GM18505 (cell line): ENCODE measurements around the gene ARHGAP45.

Source experiments
- ATAC-seq: cut with Tn5 transposase; IDR thresholded peaks from one replicate; pipeline ENCODE4 v1.9.1; 2021; ENCODE audit not compliant: unreplicated experiment
- POLR2A ChIP-seq: IDR thresholded peaks from 4 replicates; pipeline ENCODE4 v1.6.1; 2011; ENCODE audit warnings: borderline replicate concordance; ENCODE audit not compliant: insufficient read depth, insufficient read length; ENCODE audit errors: extremely low read depth

ARHGAP45 gene

DNA sequence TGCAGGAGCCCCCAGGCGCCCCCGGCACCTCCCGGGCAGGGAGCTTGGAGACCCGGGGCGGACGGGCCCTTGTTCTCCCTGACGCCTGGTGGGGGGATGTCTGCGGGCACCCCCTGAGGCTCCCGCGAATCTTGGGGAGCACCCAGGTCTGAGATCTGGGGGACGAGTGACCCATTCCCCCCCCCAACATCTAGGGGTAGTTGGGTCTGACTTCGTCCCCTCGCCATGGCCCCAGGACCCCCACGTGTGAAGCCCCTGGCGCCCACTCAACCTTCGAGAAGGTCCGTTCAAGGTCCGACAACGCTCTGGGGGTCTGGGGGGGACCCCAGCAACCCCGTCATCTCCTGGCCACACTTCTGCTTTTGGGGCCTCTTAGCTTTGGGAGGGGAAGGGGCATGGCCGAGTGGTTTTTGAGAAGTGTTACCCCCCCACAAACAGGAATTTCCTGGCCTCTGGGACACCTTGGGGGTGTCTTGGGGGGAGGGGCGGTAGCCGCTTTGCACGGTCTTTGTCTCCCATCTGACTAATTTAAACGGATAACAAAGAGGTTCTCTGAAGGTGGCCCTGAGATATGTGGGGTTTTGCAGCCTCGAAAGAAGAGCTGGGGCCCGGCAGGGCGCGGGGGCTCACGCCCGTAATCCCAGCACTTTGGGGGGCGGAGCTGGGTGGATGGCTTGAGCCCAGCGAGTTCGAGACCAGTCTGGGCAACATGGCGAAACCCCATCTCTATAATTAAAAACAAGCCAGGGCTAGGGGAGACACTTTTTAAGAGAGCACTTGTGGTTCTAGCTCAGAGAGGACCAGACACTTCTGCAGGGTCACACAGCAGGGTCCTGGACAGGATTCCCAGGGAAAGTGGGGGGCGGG lies 40.0 kb upstream of the ARHGAP45 start:
- TF ChIP-seq POLR2A, result no peak
- peak; percentile 34 for ATAC-seq

GRCh38 chr19:1027650-1028061 lies 39.3 kb upstream of the ARHGAP45 start:
- TF ChIP-seq POLR2A, result no peak
- no peak for ATAC-seq

DNA sequence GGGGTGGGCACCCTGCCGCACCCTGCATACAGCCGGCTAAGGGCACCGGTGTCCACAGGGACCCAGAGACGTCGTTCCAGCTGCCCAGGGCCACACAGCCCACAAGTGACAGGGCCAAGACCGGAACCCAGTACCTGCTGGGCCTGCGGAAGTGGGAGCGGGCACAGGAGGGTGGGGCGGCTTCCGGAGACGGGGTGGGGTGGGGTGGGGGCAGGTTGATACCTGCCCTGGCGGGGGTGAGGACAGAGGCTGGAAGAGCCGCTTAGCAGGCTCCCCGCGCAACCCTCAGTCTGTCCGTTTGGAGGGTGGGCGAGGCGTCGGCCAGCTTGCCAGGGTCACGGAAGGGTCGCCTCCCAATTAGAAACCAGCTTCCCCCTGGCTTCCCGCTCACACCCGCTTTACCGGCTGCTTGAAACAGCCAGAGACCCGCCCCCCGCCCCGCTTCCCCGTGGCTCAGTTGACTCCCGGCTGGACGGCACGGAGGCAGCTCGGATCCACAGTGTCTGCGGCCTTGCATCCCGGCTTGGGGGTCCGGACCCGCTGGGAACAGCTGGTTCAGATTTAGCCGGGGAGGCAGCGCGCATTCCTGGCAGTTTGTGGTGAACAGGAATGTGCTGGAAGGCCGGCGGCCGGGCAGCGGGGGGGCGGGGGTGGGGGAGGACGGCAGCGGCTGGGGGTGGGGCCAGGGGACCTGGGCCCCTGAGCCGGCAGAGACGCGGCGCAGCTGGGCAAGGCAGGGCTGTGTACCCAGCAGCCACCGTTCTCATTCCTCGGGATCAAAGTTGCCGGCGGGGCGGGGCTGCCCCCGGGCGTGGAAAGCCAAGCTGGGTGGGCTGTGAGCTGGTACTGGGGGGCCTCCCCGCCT lies 38.7 kb upstream of the ARHGAP45 start:
- no peak for ATAC-seq
- TF ChIP-seq POLR2A, result peak; percentile 63

DNA sequence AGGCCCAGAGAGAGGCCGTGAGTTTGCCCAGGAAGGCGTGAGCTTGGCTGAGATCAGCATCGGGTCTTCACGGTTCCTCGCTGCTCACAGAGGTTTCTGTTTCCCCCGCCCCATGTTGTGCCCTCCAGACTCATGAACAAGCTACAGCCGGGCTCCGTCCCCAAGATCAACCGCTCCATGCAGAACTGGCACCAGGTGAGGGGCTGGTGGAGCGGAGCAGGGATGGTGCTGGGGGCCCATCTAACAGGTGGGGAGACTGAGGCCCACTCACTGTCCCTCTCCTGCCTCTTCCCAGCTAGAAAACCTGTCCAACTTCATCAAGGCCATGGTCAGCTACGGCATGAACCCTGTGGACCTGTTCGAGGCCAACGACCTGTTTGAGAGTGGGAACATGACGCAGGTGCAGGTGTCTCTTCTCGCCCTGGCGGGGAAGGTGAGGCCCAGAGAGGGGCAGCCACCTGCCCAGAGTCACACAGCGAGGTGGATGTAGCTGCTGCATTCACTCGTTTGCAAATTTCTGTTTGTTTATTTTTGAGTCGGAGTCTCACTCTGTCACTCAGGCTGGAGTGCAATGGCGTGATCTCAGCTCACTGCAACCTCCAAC lies 34.6 kb upstream of the ARHGAP45 start:
- TF ChIP-seq POLR2A, result no peak
- ATAC-seq, result no peak

DNA sequence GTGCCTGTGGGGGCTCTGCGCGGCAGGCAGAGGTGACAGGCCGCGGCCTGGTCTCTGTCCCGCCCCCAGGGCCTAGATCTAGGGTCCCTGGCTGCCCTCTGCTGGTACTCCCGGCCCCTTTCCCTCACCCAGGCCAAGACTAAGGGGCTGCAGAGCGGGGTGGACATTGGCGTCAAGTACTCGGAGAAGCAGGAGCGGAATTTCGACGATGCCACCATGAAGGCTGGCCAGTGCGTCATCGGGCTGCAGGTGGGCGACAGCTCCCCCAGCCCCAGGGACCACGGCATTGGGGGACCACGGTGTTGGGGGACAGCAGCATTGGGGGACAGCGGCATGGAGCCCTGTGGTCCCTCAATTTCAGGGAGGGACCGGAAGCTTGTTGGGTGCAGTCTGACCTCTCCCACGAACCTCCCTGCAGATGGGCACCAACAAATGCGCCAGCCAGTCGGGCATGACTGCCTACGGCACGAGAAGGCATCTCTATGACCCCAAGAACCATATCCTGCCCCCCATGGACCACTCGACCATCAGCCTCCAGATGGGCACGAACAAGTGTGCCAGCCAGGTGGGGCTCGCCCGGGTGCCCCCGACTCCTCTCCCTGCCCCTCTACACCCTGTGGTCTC lies 30.9 kb upstream of the ARHGAP45 start:
- no peak for ATAC-seq

DNA sequence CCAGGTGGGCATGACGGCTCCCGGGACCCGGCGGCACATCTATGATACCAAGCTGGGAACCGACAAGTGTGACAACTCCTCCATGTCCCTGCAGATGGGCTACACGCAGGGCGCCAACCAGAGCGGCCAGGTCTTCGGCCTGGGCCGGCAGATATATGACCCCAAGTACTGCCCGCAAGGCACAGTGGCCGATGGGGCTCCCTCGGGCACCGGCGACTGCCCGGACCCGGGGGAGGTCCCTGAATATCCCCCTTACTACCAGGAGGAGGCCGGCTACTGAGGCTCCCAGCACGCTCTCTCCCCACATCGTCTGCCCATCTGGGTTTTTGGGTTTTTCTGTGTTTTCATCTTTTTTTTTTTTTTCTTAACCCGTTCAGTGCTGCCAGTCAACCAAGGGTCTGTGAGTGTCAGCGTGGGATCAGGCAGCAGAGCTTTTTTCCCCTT lies 29.3 kb upstream of the ARHGAP45 start:
- no peak for TF ChIP-seq POLR2A
- no peak for ATAC-seq

More for the DNA sequence above, 30.9 kb upstream of the ARHGAP45 start:
- no peak for TF ChIP-seq POLR2A

- TF ChIP-seq POLR2A, result no peak
- ATAC-seq, result no peak
Observed at GRCh38 chr19:1038978-1039645, 27.9 kb upstream of the ARHGAP45 start.

DNA sequence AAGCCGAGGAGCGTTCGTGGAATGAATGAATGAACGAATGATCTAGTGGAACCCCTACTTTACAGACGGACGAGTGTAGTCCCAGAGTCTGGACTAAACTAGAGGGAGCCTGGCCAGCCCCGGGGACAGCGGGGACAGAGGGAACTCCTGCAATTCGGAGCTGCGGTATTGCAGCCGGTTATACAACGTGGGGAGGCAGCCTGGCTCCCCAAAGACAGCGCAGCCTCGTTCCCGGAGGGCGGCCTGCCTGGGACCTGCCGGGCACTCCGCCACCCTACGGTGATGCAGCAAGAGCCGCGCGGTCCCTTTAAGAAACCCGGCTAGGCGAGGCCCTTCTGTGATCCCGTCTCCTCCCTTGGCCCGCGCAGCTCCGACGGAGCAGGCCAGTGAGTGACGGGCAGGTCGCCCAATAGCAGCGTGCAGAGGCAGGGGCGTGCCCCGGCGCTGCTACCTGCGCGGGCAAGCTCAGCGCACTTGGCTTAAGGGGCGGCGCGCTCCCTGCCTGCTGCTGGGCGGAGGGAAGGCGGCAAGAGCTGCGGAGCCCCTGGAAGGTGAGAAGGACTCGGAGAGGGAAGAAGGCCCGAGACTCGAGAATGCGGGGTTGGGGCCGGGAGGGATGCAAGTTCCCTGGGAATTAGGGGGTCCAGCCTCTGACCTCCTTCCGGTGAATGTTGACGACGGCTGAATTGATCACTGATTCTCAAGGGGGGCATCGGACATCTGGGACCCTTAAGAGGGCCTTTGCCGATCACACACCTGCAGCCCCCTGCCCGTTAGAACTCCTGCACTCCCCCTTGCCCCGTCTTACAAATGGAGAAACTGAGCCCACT lies 27.1 kb upstream of the ARHGAP45 start, which contains the start of gene ABCA7:
ABCA7 (plus strand) TSS at position 462 of the 830 bp plus-strand sequence. CDS start 1,255 bp downstream, outside the sequence.
- peak; percentile 61 for TF ChIP-seq POLR2A
- peak; percentile 70 for ATAC-seq

- peak; percentile 28 for ATAC-seq
- no peak for TF ChIP-seq POLR2A
Observed at GRCh38 chr19:1040476-1041271, 26.3 kb upstream of the ARHGAP45 start.

DNA sequence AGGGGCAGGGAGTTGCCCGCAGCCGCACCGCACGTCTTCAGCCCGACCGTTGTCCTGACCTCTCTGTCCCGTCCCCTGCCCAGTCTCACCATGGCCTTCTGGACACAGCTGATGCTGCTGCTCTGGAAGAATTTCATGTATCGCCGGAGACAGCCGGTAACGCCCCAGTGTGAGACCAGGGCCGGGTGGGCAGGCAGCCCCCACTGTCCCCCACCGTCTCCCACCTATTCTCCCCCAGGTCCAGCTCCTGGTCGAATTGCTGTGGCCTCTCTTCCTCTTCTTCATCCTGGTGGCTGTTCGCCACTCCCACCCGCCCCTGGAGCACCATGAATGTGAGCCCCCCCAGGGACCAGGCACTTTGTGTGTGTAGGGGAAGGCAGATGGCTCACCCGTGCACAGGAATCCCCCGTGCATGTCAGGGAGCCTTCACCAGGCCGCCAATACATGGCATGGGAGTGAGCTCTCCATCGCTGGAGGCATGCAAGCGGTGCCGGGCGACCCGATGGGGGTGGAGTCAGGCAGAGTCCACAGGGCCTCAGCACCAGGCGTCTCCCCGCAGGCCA lies 25.6 kb upstream of the ARHGAP45 start:
- TF ChIP-seq POLR2A, result no peak
- no peak for ATAC-seq

GRCh38 chr19:1041835-1042685 lies 24.9 kb upstream of the ARHGAP45 start:
- TF ChIP-seq POLR2A, result no peak
- no peak for ATAC-seq
